Stomach (tissue), 9 donors: Measurements from ENCODE around the gene TESK2. TPM values are rescaled to one million over a fixed set of nuclear protein-coding genes. Genes with fewer than 3 reads are reported as not detected.

Source experiments
- DNase-seq, 2 donors: peaks; one replicate each; pipeline versions ENCODE4 v3.0.0 to v3.0.0-alpha.2; 2013 to 2019
- H3K27ac ChIP-seq, 5 donors: fragments of 200-600 bp in 4 of 5; sonication (generic) in 4 of 5; one replicate each; pipeline ENCODE4 v1.5.1; 2013 to 2019; ENCODE audit warnings: mild to moderate bottlenecking in 1 of 5, moderate library complexity in 1 of 5
- H3K27me3 ChIP-seq, 3 donors: fragments of 200-600 bp; sonication (generic); one replicate each; pipeline ENCODE4 v1.5.1; 2017 to 2019; ENCODE audit warnings: mixed run types in 1 of 3
- H3K36me3 ChIP-seq, 4 donors: fragments of 200-600 bp; sonication (generic); 1 replicate in 3 of 4; 2 replicates in 1 of 4; pipeline ENCODE4 v1.5.1; 2016 to 2019
- H3K4me1 ChIP-seq, 4 donors: fragments of 200-600 bp; sonication (generic); one replicate each; pipeline ENCODE4 v1.5.1; 2016 to 2019
- H3K4me3 ChIP-seq, 4 donors: fragments of 200-600 bp; sonication (generic) in 3 of 4; one replicate each; pipeline ENCODE4 v1.5.1; 2016 to 2019; ENCODE audit warnings: mild to moderate bottlenecking in 1 of 4
- H3K9me3 ChIP-seq, 4 donors: fragments of 200-600 bp; sonication (generic); one replicate each; pipeline ENCODE4 v1.5.1; 2016 to 2019
- EP300 ChIP-seq: sonication (generic); formaldehyde crosslinking; IDR thresholded peaks from one replicate; pipeline ENCODE4 v1.6.1; 2017; ENCODE audit warnings: antibody characterized with exemption
- POLR2A ChIP-seq, 4 donors: fragments of 450-650 bp; IDR thresholded peaks; one replicate each; pipeline ENCODE4 v1.6.1; 2016; ENCODE audit warnings: antibody characterized with exemption in 4 of 4, control low read depth in 2 of 4, mild to moderate bottlenecking in 1 of 4, moderate library complexity in 1 of 4
- POLR2AphosphoS5 ChIP-seq, 3 donors: sonication (generic); formaldehyde crosslinking; IDR thresholded peaks; one replicate each; pipeline ENCODE4 v1.6.1; 2016; ENCODE audit warnings: antibody characterized with exemption in 3 of 3
- WGBS, 5 donors: extraction: QIAGEN DNeasy Blood & Tissue Kit in 3 of 5; methylation state at CpG; one replicate each; pipeline versions ENCODE4 v1.1.5 to v1.1.7; 2013 to 2018; 5-methylcytosine and 5-hydroxymethylcytosine counted together
- intact Hi-C: fragments of 100-400 bp; cut with DNase I; formaldehyde crosslinking; loops from one replicate; pipeline ENCODE4 v1.15.1; 2023; ENCODE audit warnings: low total_unique reads
- polyA plus RNA-seq, 3 donors: library from polyadenylated mRNA; stranded (reverse); fragments of 200-250 nt; gene quantifications; one replicate each; pipeline ENCODE4 v1.2.3, GENCODE V29; 2013
- total RNA-seq, 5 donors: library from RNA; depleted of rRNA; stranded (reverse); fragments of >200 nt; gene quantifications; one replicate each; pipeline versions ENCODE4 v1.1.0 to v1.2.3, GENCODE V29; 2014 to 2016
- TF ChIP-seq, protein P1 (sequence below), 7 experiments: fragments of 450-650 bp in 4 of 7; fragments of 200-600 bp in 3 of 7; sonication (generic) in 3 of 7; IDR thresholded peaks; one replicate each; pipeline ENCODE4 v1.5.1; 2016 to 2019; ENCODE audit warnings: antibody characterized with exemption in 7 of 7, control low read depth in 2 of 7, mild to moderate bottlenecking in 1 of 7
- donor health status: healthy with polysubstance abuse.
- donor health status: Bipolar disorder and iron deficiency.
- donor health status: healthy.

TESK2 gene
- total and polyA plus RNA-seq, 8 donors: 2.8 to 11.2 (median 4.0) TPM; not detected in 1

DNA sequence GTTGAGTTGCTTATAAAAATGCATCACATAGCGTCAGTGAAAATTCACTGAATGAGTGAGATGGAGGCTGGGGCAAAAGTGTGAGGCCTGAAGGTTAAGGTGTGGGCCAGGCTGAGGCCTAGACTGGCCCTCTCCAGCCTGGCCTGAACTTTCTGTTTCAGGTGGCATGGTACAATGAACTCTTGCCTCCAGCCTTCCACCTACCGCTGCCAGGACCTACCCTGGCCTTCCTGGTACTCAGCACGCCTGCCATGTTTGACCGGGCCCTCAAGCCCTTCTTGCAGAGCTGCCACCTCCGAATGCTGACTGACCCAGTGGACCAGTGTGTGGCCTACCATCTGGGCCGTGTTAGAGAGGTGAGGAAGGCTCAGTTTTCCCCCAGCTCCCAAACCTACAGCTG, 16.2 kb upstream of the TESK2 start:
- WGBS, 5 donors: 89 to 94% (median 92%) methylated on average over 6 of the region's 6 CpGs
- H3K36me3 ChIP-seq: peaks cover 23 to 58% (median 44%) of the 10 kb centered on the region in 4 donors
- H3K9me3 ChIP-seq: no peaks in the 10 kb centered on the region
- H3K27ac ChIP-seq: peak overlapping the region in 1 of 5 donors; percentile 20
- H3K4me1 ChIP-seq: peaks cover 0 to 21% (median 10%) of the 10 kb centered on the region in 4 donors
- DNase-seq: no peak
- TF ChIP-seq POLR2AphosphoS5 (IDR thresholded peaks at IDR 0.05) (no peak), POLR2A (IDR thresholded peaks at IDR 0.05) (no peak)
- intact Hi-C loops: loop anchor here (5.0 kb wide), 1 partner anchor 65 kb away; no protein-coding TSS in a partner anchor
- no peak overlapping the region for H3K4me3 ChIP-seq
- H3K27me3 ChIP-seq: no peaks in the 10 kb centered on the region

DNA sequence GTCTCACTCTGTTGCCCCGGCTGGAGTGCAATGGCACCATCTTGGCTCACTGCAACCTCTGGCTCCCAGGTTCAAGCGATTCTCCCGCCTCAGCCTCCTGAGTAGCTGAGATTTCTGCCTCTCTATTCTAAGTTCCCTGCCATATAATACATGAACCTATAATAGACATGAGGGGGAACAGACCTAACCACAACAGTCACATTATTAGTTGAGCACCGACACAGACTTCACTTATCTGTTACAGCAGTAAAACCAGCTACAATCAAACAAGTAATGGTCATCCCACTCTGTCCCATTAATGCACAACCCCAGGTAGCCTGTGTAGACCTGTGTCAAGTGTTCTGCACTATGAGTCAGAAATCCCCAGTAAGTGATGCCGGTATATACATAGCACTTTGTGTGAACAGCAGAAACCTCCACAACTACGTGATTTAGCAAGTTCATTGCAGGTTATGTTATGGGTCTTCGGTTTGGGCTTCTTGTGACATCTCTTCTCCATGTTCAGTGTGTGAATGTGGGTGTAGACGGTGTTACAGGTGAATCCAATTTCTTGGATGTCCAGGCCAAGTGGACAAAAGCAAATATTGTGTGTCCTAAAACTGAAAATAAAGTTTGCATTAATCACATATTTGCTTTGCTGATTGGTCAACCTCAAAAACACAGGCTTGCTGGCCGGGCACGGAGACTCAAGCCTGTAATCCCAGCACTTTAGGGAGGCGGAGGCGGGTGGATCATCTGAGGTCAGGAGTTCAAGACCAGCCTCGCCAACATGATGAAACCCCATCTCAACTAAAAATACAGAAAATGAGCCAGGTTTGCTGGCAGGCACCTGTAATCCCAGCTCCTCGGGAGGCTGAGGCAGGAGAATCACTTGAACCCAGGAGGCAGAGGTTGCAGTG, 12.7 kb upstream of the TESK2 start:
- Histone ChIP-seq H3K36me3 (peaks cover 0 to 23% (median 10%) of the 10 kb centered on the region in 4 donors), H3K4me1 (peaks cover 11 to 38% (median 31%) of the 10 kb centered on the region in 4 donors), H3K27ac (no peak overlapping the region), H3K9me3 (no peaks in the 10 kb centered on the region), H3K27me3 (no peaks in the 10 kb centered on the region), H3K4me3 (no peak overlapping the region)
- no peak for DNase-seq
- 81 to 90% (median 83%) methylated on average over 14 of the region's 14 CpGs for WGBS, 5 donors
- intact Hi-C loops: no loop called here
- TF ChIP-seq EP300 (no peak), POLR2AphosphoS5 (IDR thresholded peaks at IDR 0.05) (no peak), POLR2A (IDR thresholded peaks at IDR 0.05) (no peak)
- TF ChIP-seq, protein P1, sequence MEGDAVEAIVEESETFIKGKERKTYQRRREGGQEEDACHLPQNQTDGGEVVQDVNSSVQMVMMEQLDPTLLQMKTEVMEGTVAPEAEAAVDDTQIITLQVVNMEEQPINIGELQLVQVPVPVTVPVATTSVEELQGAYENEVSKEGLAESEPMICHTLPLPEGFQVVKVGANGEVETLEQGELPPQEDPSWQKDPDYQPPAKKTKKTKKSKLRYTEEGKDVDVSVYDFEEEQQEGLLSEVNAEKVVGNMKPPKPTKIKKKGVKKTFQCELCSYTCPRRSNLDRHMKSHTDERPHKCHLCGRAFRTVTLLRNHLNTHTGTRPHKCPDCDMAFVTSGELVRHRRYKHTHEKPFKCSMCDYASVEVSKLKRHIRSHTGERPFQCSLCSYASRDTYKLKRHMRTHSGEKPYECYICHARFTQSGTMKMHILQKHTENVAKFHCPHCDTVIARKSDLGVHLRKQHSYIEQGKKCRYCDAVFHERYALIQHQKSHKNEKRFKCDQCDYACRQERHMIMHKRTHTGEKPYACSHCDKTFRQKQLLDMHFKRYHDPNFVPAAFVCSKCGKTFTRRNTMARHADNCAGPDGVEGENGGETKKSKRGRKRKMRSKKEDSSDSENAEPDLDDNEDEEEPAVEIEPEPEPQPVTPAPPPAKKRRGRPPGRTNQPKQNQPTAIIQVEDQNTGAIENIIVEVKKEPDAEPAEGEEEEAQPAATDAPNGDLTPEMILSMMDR (IDR thresholded peaks at IDR 0.05): no peak

DNA sequence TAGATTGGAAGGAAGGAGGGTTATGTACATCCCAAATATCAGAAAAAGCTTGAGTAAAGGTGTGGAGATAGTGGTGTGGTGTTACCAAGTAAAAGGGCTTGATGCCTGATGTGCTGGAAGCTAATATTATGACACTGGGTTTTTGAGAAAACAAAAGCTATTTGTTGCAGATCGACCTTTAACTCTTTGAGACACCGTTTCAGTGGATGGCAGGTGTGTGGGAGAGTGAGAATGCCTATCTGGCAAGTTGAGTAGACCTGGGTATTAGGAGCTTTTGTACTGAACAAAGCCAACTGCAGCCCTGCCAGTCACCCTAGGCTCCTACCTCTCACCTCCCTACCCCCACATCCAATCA, 10.5 kb upstream of the TESK2 start:
- H3K36me3 ChIP-seq: peaks cover 0 to 6% (median 0%) of the 10 kb centered on the region in 4 donors
- H3K27ac ChIP-seq: no peak overlapping the region
- TF ChIP-seq POLR2AphosphoS5 (IDR thresholded peaks at IDR 0.05) (no peak), POLR2A (IDR thresholded peaks at IDR 0.05) (no peak)
- intact Hi-C loops: no loop called here
- DNase-seq: no peak
- peaks cover 11 to 36% (median 28%) of the 10 kb centered on the region in 4 donors for H3K4me1 ChIP-seq
- no peaks in the 10 kb centered on the region for H3K9me3 ChIP-seq
- no peaks in the 10 kb centered on the region for H3K27me3 ChIP-seq
- 55 to 72% (median 60%) methylated on average over 2 of the region's 2 CpGs for WGBS, 5 donors
- H3K4me3 ChIP-seq: no peak overlapping the region

DNA sequence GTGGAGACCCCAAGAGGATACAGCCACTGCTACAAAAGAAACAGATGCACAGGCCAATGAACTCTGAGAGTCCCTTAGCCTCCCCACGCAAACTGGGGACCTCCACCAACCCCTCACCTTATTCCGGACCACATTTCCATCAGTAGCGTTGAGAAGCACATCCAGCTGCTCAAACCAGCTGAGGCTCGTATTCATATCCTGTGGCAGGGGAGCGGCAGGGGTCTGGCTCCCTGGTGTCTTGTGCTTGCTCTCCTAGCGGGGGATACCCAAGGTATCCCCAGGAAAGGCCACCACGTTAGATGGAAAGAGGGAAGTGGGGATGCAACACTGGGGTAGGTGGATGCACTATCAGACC, 8.4 kb upstream of the TESK2 start:
- intact Hi-C loops: loop anchor here (10.0 kb wide), 1 partner anchor 485 kb away; the partner anchor contains the start of genes HECTD3 and UROD

DNA sequence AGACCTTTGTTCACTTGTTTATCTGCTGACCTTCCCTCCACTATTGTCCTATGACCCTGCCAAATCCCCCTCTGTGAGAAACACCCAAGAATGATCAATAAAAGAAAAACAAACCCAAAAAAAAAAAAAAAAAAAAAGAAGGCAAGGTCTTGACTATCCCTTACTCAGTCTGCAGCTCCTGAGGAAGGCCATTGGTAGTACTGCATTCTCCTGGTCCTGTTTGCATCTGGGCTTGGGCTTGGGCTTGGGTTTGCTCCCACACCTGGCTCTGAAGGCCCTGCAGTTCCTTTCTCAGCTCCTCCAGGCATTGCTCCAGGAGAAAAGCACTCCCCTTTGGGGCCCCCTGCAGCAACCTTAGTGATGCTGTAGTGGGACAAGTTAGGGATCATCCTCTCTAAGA, 7.3 kb upstream of the TESK2 start:
- no peaks in the 10 kb centered on the region for H3K27me3 ChIP-seq
- DNase-seq: no peak
- peaks cover 11 to 38% (median 28%) of the 10 kb centered on the region in 4 donors for H3K4me1 ChIP-seq
- H3K4me3 ChIP-seq: no peak overlapping the region
- intact Hi-C loops: loop anchor here (10.0 kb wide), 1 partner anchor 483 kb away; the partner anchor contains the start of genes HECTD3 and UROD
- no peaks in the 10 kb centered on the region for H3K9me3 ChIP-seq
- no peak overlapping the region for H3K27ac ChIP-seq
- TF ChIP-seq EP300 (no peak), POLR2AphosphoS5 (IDR thresholded peaks at IDR 0.05) (no peak), POLR2A (IDR thresholded peaks at IDR 0.05) (no peak)
- TF ChIP-seq, protein P1 (IDR thresholded peaks at IDR 0.05): no peak
- peaks cover 0 to 6% (median 0%) of the 10 kb centered on the region in 4 donors for H3K36me3 ChIP-seq

More for the DNA sequence above, 8.4 kb upstream of the TESK2 start:
- H3K27ac ChIP-seq: peak overlapping the region; percentile 59 to 84 (median 74)
- no peaks in the 10 kb centered on the region for H3K9me3 ChIP-seq
- peaks cover 0 to 6% (median 0%) of the 10 kb centered on the region in 4 donors for H3K36me3 ChIP-seq
- peak overlapping the region; percentile 63 to 73 (median 64) for H3K4me3 ChIP-seq
- DNase-seq: no peak
- peaks cover 11 to 38% (median 28%) of the 10 kb centered on the region in 4 donors for H3K4me1 ChIP-seq
- 3 to 5% (median 5%) methylated on average over 7 of the region's 7 CpGs for WGBS, 5 donors
- TF ChIP-seq, protein P1 (IDR thresholded peaks at IDR 0.05): no peak
- no peak for TF ChIP-seq POLR2A (IDR thresholded peaks at IDR 0.05)
- no peak for TF ChIP-seq POLR2AphosphoS5 (IDR thresholded peaks at IDR 0.05)
- no peak for TF ChIP-seq EP300
- H3K27me3 ChIP-seq: no peaks in the 10 kb centered on the region
